Colonic mucosa (tissue), 4 donors: Measurements from ENCODE around the gene DCPS. TPM values are rescaled to one million over a fixed set of nuclear protein-coding genes. Genes with fewer than 3 reads are reported as not detected.

Experiments used
- DNase-seq: peaks from one replicate; pipeline ENCODE4 v3.0.0-alpha.2; 2020
- H3K27ac ChIP-seq: fragments of 200-600 bp; one replicate; pipeline ENCODE4 v1.8.0; 2021
- H3K27me3 ChIP-seq: fragments of 200-600 bp; one replicate; pipeline ENCODE4 v1.8.0; 2021
- H3K36me3 ChIP-seq: fragments of 200-600 bp; one replicate; pipeline ENCODE4 v1.8.0; 2021
- H3K4me1 ChIP-seq: fragments of 200-600 bp; one replicate; pipeline ENCODE4 v1.8.0; 2021; ENCODE audit warnings: mild to moderate bottlenecking
- H3K4me3 ChIP-seq: fragments of 200-600 bp; one replicate; pipeline ENCODE4 v1.8.0; 2021
- H3K9ac ChIP-seq, 2 donors: one replicate each; pipeline ENCODE4 v1.7.0; 2013; ENCODE audit warnings: control low read depth in 2 of 2, low read depth in 2 of 2, low read length in 2 of 2
- H3K9me3 ChIP-seq: fragments of 200-600 bp; one replicate; pipeline ENCODE4 v1.8.0; 2021
- intact Hi-C: fragments of 100-400 bp; cut with DNase I; formaldehyde crosslinking; loops from one replicate; pipeline ENCODE4 v1.14.1; 2022
- total RNA-seq, 2 donors: library from RNA; stranded (reverse); fragmentation: NEBNext Ultra II Directional in 1 of 2; extraction: Animal tissue kit (Norgen Biotek cat#: 25700) in 1 of 2; gene quantifications; one replicate each; pipeline ENCODE4 v1.2.1, GENCODE V29; 2021
- TF ChIP-seq, protein P1 (sequence below): fragments of 200-600 bp; IDR thresholded peaks from one replicate; pipeline ENCODE4 v1.8.0; 2022; ENCODE audit warnings: antibody characterized with exemption, mild to moderate bottlenecking
- donor health status: healthy.
- donor health status: DM: no; HTN: no; CAD: no.
- donor health status: DM: no; HTN: no; CAD: no.

DCPS gene
- total RNA-seq, 2 donors from 2014 or later, result 17.2 to 31.1 TPM

DNA sequence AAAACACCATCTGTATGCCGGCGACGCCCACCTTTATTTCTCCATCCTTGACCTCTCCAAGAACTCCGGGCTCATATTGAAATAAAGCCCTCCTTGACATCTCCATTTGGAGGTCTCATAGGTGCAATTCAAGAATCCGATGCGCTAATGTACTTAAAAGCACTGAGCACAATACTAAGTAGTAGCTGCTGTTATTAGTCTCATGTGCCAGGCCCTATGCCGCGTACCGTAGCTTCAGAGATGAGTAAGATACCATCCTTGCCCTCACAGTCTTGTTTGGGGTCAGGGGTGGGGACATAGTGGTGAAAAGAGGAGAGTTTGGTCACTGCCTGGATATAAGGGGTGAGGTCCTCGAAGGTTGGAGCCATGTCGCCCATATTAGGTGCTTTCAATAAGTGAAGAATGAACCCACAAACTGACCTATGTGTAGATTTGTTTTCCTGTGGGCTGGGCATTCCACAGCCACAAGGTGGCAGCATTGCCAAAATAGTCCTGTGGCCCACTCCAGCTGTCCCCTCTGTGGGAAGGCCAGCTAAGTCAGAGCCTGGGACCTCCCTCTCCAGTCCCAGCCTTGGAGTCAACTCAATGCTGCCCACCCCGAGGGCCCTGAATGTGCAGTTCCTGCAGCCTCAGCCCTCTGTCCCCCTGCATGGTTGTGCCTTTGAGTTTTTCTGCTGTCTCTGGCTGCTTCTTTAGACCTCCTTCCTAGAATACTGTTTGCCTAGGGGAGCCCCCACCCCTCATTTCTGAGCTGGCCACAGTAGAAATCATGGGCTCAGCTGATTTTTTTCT is 6.5 kb downstream of the DCPS start:
- no peaks in the 10 kb centered on the region for H3K36me3 ChIP-seq
- H3K4me1 ChIP-seq, result peaks cover 4% of the 10 kb centered on the region
- no peak overlapping the region for H3K4me3 ChIP-seq
- no peak overlapping the region for H3K27ac ChIP-seq
- no peak overlapping the region for H3K9ac ChIP-seq
- no peaks in the 10 kb centered on the region for H3K27me3 ChIP-seq
- no peaks in the 10 kb centered on the region for H3K9me3 ChIP-seq
- intact Hi-C loops, result loop anchor here (2.0 to 10.0 kb wide), 3 partner anchors 42 to 170 kb away; no protein-coding TSS in a partner anchor
- DNase-seq, result peak; percentile 81
- TF ChIP-seq, protein P1, sequence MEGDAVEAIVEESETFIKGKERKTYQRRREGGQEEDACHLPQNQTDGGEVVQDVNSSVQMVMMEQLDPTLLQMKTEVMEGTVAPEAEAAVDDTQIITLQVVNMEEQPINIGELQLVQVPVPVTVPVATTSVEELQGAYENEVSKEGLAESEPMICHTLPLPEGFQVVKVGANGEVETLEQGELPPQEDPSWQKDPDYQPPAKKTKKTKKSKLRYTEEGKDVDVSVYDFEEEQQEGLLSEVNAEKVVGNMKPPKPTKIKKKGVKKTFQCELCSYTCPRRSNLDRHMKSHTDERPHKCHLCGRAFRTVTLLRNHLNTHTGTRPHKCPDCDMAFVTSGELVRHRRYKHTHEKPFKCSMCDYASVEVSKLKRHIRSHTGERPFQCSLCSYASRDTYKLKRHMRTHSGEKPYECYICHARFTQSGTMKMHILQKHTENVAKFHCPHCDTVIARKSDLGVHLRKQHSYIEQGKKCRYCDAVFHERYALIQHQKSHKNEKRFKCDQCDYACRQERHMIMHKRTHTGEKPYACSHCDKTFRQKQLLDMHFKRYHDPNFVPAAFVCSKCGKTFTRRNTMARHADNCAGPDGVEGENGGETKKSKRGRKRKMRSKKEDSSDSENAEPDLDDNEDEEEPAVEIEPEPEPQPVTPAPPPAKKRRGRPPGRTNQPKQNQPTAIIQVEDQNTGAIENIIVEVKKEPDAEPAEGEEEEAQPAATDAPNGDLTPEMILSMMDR, result peak; percentile 85

DNA sequence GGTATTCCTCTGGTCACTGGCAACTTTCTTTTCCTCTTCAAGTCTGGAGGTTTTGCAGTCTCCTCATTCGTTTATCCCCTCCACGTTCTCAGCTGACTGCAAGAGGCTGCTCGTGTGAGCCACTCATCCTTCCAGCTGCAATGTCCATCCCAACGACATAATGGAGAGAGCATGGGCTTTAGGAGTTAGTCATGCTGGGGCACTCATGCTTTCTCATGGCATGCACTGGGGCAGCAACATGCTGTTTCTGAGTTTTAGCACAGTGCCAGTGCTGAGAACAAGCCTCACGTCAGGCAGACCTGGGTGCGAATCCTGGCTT is 7.1 kb downstream of the DCPS start:
- Histone ChIP-seq H3K9ac (no peak overlapping the region), H3K36me3 (no peaks in the 10 kb centered on the region), H3K27ac (no peak overlapping the region), H3K9me3 (no peaks in the 10 kb centered on the region), H3K27me3 (no peaks in the 10 kb centered on the region), H3K4me3 (no peak overlapping the region), H3K4me1 (peaks cover 4% of the 10 kb centered on the region)
- TF ChIP-seq, protein P1, result no peak
- intact Hi-C loops, result loop anchor here (2.0 to 10.0 kb wide), 3 partner anchors 41 to 170 kb away; no protein-coding TSS in a partner anchor
- no peak for DNase-seq

DNA sequence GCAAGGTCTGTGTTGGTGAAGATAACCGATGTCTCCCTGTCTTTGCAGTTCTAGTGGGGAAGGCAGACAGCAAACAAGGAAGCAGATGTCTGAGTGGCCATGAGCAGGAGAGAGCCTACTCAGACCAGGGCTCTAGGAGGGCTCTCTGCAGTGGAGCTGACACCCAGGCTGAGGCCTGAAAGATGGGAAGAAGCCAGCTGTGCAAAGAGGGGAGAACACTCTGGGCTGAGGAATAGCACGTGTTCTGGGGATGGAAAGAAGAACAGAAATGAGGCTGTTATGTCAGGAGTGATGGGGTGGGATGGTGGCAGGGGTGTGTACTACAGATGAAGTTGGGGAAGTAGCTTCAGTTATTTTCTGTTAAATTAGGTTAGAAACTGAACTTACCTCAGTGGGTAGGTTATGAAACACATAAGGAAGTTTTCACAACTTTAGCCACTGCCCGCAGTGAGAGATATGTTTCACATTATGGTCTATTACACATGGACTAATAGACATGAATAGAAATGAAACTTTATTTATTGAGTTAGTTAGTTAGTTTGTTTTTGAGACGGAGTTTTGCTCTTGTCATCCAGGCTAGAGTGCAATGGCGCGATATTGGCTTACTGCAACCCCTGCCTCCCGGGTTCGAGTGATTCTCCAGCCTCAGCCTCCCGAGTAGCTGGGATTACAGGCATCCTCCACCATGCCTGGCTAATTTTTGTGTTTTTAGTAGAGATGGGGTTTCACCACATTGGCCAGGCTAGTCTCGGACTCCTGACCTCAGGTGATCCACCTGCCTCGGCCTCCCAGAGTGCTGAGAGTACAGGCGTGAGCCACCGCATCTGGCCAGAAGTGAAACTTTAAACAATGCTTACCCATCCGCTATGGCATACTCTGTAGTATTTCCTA is 7.8 kb downstream of the DCPS start:
- DNase-seq, result no peak
- Histone ChIP-seq H3K4me1 (peaks cover 4% of the 10 kb centered on the region), H3K9me3 (no peaks in the 10 kb centered on the region), H3K27ac (no peak overlapping the region), H3K36me3 (no peaks in the 10 kb centered on the region), H3K4me3 (no peak overlapping the region), H3K9ac (no peak overlapping the region), H3K27me3 (no peaks in the 10 kb centered on the region)
- intact Hi-C loops, result loop anchor here (2.0 to 10.0 kb wide), 3 partner anchors 41 to 169 kb away; no protein-coding TSS in a partner anchor
- TF ChIP-seq, protein P1, result no peak

DNA sequence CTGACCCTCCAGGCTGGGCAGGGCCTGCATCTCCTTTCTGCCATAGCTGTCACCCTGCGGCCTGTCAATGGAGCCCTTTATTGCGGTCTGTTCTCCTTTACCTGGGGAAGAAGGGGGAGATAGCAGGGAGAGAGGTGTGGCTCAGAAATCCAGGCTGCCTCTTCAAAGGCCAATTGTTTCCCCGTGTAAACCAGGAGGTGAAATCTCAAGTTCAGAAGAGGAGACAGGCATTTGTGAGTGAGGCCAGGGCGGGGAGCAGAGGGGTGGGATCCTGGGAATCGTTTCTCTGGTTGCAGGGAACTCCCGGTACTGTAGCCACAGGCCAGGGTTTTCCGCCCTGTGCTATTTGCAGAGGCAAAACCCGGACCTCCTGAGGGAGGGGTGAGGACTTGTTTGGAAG is 9.1 kb downstream of the DCPS start:
- Histone ChIP-seq H3K9me3 (no peaks in the 10 kb centered on the region), H3K36me3 (no peaks in the 10 kb centered on the region), H3K4me1 (peaks cover 4% of the 10 kb centered on the region), H3K4me3 (no peak overlapping the region), H3K27ac (peak overlapping the region; percentile 52), H3K9ac (no peak overlapping the region), H3K27me3 (no peaks in the 10 kb centered on the region)
- DNase-seq, result peak; percentile 52
- TF ChIP-seq, protein P1, result no peak
- intact Hi-C loops, result loop anchor here (5.0 to 10.0 kb wide), 2 partner anchors 39 to 122 kb away; no protein-coding TSS in a partner anchor

DNA sequence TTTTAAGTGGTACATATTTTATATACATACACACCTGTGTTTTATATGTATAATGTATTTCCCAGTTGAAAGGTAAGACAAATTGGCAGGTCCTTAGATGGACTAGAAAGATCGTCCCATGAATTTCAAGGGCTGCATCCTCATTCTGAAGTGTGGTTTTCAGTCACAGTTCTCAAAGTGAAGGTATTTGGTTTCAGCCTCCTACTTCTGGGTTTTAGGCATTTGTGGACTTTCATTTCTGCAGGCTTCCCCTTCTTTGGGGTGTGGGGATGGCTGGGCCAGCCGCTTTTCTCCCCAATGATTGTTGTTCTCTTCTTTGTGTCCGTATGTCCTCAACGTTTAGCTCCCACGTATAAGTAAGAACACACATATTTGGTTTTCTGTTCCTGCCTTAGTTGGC is 10.0 kb downstream of the DCPS start:
- intact Hi-C loops, result loop anchor here (5.0 to 10.0 kb wide), 2 partner anchors 38 to 121 kb away; no protein-coding TSS in a partner anchor
- no peaks in the 10 kb centered on the region for H3K36me3 ChIP-seq
- H3K27ac ChIP-seq, result no peak overlapping the region
- H3K9ac ChIP-seq, result no peak overlapping the region
- H3K27me3 ChIP-seq, result no peaks in the 10 kb centered on the region
- TF ChIP-seq, protein P1, result no peak
- DNase-seq, result no peak
- H3K4me1 ChIP-seq, result peaks cover 4% of the 10 kb centered on the region
- H3K9me3 ChIP-seq, result no peaks in the 10 kb centered on the region
- H3K4me3 ChIP-seq, result no peak overlapping the region
